Thymus (tissue), 11 donors: ENCODE results near the gene RAD51B. TPM values are rescaled to one million over a fixed set of nuclear protein-coding genes. Genes with fewer than 3 reads are reported as not detected.

ENCODE experiments used
- DNase-seq, 9 donors: peaks; one replicate each; pipeline ENCODE4 v3.0.0-alpha.2; 2013; ENCODE audit warnings: low spot score in 9 of 9, low read depth in 6 of 9, missing footprints in 1 of 9
- H3K27ac ChIP-seq, 2 donors: one replicate each; pipeline ENCODE4 v1.5.1; 2013; ENCODE audit warnings: control low read depth in 1 of 2, low read depth in 1 of 2, low read length in 1 of 2, mild to moderate bottlenecking in 1 of 2, moderate library complexity in 1 of 2
- H3K27me3 ChIP-seq, 2 donors: one replicate each; pipeline ENCODE4 v1.5.1; 2013; ENCODE audit warnings: low read length in 1 of 2; ENCODE audit not compliant: control insufficient read depth in 2 of 2, insufficient read depth in 1 of 2
- H3K36me3 ChIP-seq, 2 donors: one replicate each; pipeline ENCODE4 v1.5.1; 2013; ENCODE audit warnings: low read length in 1 of 2, mild to moderate bottlenecking in 1 of 2, moderate library complexity in 1 of 2; ENCODE audit not compliant: control insufficient read depth in 2 of 2, insufficient read depth in 2 of 2
- H3K4me1 ChIP-seq, 2 donors: one replicate each; pipeline ENCODE4 v1.5.1; 2013; ENCODE audit warnings: low read length in 2 of 2; ENCODE audit not compliant: control insufficient read depth in 2 of 2, insufficient read depth in 2 of 2
- H3K4me3 ChIP-seq, 2 donors: one replicate each; pipeline ENCODE4 v1.5.1; 2013; ENCODE audit warnings: low read length in 2 of 2, control low read depth in 1 of 2, mild to moderate bottlenecking in 1 of 2
- H3K9me3 ChIP-seq, 2 donors: one replicate each; pipeline ENCODE4 v1.5.1; 2013; ENCODE audit warnings: low read length in 1 of 2, mild to moderate bottlenecking in 1 of 2; ENCODE audit not compliant: control insufficient read depth in 2 of 2, insufficient read depth in 1 of 2
- WGBS: extraction: QIAGEN DNeasy Blood & Tissue Kit; methylation state at CpG from one replicate; pipeline ENCODE4 v1.1.7; 2013; 5-methylcytosine and 5-hydroxymethylcytosine counted together
- polyA plus RNA-seq: library from polyadenylated mRNA; stranded (reverse); fragments of 200-250 nt; gene quantifications from one replicate; pipeline ENCODE4 v1.2.3, GENCODE V29; 2013
- total RNA-seq: library from RNA; stranded (reverse); fragments of 120-200 nt; gene quantifications from one replicate; pipeline ENCODE4 v1.2.4, GENCODE V29; 2013
- donor health status: healthy.

Gene RAD51B
- total and polyA plus RNA-seq, 2 donors = 7.8 to 17.8 TPM

DNA sequence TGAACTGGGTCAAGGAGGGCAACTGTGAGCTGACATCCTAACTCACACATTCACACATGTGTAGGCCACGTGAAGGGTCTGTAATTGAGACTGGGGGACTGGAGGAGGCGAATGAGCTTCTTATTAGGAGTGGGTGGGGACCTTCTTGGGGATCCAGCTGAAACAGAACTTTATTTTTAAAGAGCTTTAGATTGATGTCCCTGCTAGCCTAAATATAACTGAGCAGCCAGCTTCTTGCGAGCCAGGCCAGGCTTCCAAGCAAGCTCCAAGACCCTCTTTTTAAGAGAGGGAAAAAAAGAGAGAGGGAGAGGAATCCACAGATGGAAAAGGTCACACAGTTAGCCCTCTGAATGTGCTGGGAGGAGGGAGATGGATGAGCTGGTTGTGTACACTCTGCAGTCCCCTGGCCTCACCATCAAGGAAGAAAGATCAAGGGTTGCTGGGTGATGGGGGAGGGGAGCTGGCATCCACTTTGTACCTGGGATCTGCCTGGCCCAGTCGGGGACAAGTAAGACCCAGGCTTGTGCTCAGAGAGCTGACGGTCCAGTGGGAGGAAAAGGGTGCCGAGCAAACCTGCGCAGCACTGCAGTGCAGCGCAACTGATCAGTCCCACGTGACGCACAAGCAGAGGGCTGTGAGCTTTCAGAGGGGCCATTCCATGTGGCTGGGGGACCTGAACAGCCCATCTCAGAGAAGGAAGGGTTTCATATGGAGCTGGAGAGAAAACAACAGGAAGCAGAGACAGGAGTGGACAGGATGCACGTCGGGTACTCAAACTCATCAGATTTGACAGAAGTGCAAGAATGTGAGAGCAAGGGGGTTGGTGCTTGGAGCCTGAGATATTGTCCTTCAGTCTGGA, 818.8 kb downstream of the RAD51B start:
- peaks cover 0 to 35% of the 10 kb centered on the region in 2 donors for H3K4me1 ChIP-seq
- H3K27me3 ChIP-seq = no peaks in the 10 kb centered on the region
- H3K36me3 ChIP-seq = no peaks in the 10 kb centered on the region
- H3K4me3 ChIP-seq = no peak overlapping the region
- 89% methylated on average over 12 of the region's 12 CpGs for WGBS
- DNase-seq = no peak
- peaks cover 0 to 3% of the 10 kb centered on the region in 2 donors for H3K9me3 ChIP-seq
- peak overlapping the region; percentile 55 to 70 for H3K27ac ChIP-seq

DNA sequence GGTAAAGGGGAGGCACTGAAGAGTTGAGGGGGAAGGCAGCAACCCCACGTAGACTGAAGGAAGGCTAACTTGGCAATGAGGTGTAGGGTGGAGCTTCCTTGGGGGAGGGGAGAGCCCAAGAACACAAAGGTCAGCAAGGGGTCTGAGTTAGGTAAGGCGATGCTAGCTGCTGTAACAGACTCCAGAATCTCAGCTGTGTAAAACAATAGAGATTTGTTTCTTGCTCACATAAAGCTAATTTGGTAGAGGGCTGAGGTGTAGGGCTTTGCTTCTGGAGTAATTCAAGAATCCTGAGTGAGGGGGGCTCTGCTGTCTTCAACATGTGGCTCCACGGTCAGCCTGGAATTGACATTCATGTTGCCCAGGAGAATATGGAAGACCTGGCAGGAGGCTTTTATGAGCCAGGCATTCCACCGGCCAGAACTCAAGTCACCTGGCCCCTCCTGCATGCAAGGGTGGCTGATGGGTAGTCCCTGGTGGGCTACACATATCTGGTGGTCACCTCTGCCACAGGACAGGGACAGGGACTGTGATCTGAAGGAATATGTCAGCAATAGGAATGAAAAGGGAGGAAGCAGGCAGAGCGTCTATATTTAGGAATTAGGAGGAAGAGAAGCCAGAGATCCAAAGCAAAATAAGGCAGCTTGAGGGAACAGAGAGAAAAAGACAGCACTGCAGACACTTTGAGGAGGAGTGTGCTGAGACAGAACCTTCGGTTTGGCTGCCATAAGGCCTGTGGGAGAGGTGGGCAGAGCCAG, 819.6 kb downstream of the RAD51B start:
- Histone ChIP-seq H3K9me3 (peaks cover 0 to 3% of the 10 kb centered on the region in 2 donors), H3K4me3 (no peak overlapping the region), H3K4me1 (peaks cover 0 to 27% of the 10 kb centered on the region in 2 donors), H3K27me3 (no peaks in the 10 kb centered on the region), H3K27ac (no peak overlapping the region), H3K36me3 (no peaks in the 10 kb centered on the region)
- DNase-seq = no peak
- 92% methylated on average over 6 of the region's 6 CpGs for WGBS

DNA sequence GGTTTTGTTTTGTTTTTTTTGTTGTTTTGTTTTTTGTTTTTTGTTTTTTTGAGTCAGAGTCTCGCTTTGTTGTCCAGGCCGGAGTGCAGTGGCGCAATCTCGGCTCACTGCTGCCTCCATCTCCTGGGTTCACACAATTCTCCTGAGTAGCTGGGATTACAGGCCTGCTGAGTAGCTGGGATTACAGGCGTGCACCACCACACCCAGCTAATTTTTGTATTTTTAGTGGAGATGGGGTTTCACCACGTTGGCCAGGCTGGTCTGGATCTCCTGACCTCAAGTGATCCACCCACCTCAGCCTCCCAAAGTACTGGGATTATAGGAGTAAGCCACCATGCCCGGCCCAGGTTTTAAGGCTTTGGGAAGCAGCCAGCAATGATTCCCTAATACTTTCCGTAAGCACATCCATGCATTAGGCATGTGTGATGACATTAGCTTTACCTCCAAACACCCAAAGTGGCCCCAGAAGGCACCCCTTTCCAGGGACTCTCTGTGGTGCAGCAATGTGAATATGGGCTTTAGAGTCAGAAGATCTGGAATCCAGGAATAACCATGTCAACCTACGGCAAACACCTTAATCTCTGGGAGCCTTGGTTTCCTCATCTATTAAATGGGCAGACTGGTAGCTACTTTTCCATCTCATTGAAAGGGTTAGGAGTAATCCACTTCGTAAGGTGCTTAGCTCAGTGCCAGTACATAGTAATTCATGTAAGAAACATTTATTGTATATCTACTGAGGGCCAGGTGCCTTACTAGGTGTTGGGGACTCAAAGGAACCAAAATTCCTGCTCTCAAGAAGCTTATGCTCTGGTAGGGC, 820.4 kb downstream of the RAD51B start:
- DNase-seq = no peak
- Histone ChIP-seq H3K27ac (no peak overlapping the region), H3K36me3 (no peaks in the 10 kb centered on the region), H3K4me1 (peaks cover 0 to 27% of the 10 kb centered on the region in 2 donors), H3K9me3 (peaks cover 0 to 3% of the 10 kb centered on the region in 2 donors), H3K4me3 (no peak overlapping the region), H3K27me3 (no peaks in the 10 kb centered on the region)
- 99% methylated on average over 10 of the region's 10 CpGs for WGBS

DNA sequence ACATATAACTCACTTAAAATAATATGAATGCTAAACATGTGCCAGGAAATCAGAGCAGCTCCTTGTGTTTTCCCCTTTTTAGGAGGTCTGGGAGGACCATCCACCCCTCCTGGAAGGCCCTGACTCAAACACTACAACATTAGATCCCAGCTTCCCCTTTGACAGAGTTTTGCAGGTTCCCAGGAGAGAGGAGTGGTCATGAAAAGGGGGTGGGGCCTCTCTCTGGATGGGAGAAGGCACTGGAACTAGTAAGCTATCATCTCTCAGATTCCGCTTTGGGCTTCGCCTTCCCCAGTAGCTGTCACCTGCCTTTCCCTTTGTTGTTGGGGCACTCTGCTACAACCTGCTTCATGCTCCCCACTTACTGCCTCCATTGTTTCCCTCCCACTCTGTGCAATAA, 824.1 kb downstream of the RAD51B start:
- H3K36me3 ChIP-seq = no peaks in the 10 kb centered on the region
- no peak overlapping the region for H3K4me3 ChIP-seq
- 100% methylated on average over 2 of the region's 2 CpGs for WGBS
- DNase-seq = no peak
- H3K4me1 ChIP-seq = peaks cover 0 to 9% of the 10 kb centered on the region in 2 donors
- no peaks in the 10 kb centered on the region for H3K27me3 ChIP-seq
- H3K27ac ChIP-seq = no peak overlapping the region
- peaks cover 0 to 3% of the 10 kb centered on the region in 2 donors for H3K9me3 ChIP-seq

DNA sequence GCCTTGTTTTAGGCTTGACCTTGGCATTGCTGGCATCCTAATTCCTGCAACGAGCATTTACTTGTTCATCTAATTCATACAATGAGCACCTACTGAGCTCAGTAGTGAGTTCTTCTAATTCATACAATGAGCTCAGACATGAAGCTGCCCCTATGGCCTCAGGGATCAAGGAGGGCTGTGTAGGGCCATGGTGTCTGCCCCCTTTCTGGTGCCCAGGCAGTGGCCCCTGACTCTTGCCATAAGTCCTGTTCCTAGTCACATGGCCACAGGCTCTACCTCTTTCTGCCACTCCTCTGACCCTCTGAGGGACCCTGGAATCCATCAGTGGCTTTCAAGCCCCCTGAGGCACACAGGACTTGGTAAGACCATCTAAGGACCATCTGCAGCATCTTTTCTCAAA, 824.5 kb downstream of the RAD51B start:
- no peak for DNase-seq
- WGBS = 96% methylated on average over 1 of the region's 1 CpG
- Histone ChIP-seq H3K4me1 (peaks cover 0 to 5% of the 10 kb centered on the region in 2 donors), H3K9me3 (peaks cover 0 to 3% of the 10 kb centered on the region in 2 donors), H3K4me3 (no peak overlapping the region), H3K36me3 (no peaks in the 10 kb centered on the region), H3K27ac (no peak overlapping the region), H3K27me3 (no peaks in the 10 kb centered on the region)

DNA sequence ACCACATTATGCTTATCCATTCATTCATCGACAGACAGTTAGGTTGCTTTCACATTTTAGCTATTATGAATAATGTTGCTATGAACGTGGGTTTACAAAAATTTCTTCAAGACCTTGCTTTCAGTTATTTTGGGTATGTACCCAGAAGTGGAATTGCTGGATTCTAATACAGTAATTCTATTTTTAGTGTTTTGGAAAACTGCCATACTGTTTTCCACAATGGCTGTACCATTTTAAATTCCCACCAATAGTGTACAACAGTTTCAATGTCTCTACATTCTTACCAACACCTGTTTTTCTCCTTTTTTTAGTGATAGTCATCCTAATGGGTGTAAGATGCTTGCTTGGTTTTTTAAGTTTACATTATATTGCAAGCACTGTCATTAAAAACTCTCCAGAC, 825.8 kb downstream of the RAD51B start:
- no peaks in the 10 kb centered on the region for H3K27me3 ChIP-seq
- no peak for DNase-seq
- H3K36me3 ChIP-seq = no peaks in the 10 kb centered on the region
- no peaks in the 10 kb centered on the region for H3K4me1 ChIP-seq
- WGBS = 97% methylated on average over 2 of the region's 2 CpGs
- H3K4me3 ChIP-seq = no peak overlapping the region
- peaks cover 0 to 3% of the 10 kb centered on the region in 2 donors for H3K9me3 ChIP-seq
- H3K27ac ChIP-seq = no peak overlapping the region

DNA sequence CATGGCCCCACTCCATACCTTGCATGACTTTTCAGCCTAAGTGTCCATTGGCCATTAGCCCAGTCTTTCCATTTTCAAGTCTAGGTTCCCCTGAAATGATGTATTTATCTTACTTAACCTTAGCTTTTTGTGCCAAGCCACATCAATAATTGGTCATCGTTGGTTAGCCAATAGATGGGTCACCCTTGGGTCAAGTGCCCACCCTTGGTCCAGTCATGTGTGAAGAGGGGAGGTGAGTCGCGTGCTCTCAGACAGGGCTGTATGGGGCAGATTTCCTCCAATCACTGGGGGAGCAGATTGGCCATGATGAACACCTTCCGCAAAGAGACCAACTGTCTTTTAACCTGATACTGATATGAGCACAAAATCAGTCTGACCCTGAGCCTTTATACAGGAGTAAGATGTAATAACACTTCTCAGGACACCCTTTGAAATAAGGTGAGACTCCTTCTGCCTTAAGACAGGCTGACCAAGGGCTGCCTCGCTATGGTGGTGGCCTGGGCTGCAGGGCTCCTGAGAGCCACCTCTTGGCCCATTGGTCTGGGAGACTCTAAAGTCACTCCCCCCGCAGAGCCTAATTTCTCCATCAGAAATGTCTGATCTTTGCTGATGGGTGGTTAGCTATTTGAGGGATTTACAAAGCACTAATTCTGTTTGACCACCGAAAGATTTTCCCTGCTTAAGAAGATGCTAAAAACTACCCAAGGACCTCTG, 830.1 kb downstream of the RAD51B start:
- no peak overlapping the region for H3K27ac ChIP-seq
- 99% methylated on average over 7 of the region's 7 CpGs for WGBS

DNA sequence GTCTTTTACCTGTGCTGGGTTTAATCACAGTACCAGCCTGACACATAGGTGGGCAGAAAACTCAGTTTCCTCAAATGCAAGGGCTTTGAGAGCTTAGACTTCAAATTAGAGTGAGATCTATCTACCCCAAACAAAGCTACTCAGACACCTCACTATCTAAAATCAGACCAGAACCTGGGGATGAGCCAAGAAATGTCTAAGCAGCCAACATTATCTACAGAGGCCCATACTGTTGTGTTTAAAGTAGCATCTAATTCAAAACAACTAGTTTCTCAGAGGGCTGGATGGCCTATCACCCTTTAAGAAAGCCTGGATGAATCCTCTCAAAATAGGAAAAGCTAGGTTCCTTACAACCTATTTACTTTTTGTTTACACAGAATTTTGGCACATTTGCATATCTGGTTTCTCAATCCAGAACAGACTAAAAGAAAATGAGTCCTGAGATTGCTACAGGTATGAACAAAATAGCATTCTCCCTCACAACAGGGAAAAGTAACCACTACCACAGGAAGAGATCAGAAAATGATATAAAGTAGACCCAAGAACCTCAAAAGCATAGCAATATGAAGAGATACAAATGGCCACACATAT, 830.9 kb downstream of the RAD51B start:
- no peaks in the 10 kb centered on the region for H3K36me3 ChIP-seq
- no peak for DNase-seq
- no peak overlapping the region for H3K4me3 ChIP-seq
- no peaks in the 10 kb centered on the region for H3K27me3 ChIP-seq
- H3K9me3 ChIP-seq = no peaks in the 10 kb centered on the region
- H3K27ac ChIP-seq = no peak overlapping the region
- peaks cover 3 to 23% of the 10 kb centered on the region in 2 donors for H3K4me1 ChIP-seq

More for the DNA sequence above, 830.1 kb downstream of the RAD51B start:
- DNase-seq = no peak
- no peaks in the 10 kb centered on the region for H3K9me3 ChIP-seq
- no peak overlapping the region for H3K4me3 ChIP-seq
- H3K27me3 ChIP-seq = no peaks in the 10 kb centered on the region
- peaks cover under 1 to 14% of the 10 kb centered on the region in 2 donors for H3K4me1 ChIP-seq
- H3K36me3 ChIP-seq = no peaks in the 10 kb centered on the region
